HG02571 (cell line): ENCODE results near the gene LRIG1.

Experiments
- ATAC-seq: cut with Tn5 transposase; IDR thresholded peaks from one replicate; pipeline ENCODE4 v1.9.1; 2021; ENCODE audit warnings: mild to moderate bottlenecking, moderate library complexity; ENCODE audit not compliant: unreplicated experiment

Gene LRIG1

GRCh38 chr3:66450390-66451022, 50.3 kb downstream of the LRIG1 start:
- no peak for ATAC-seq

DNA sequence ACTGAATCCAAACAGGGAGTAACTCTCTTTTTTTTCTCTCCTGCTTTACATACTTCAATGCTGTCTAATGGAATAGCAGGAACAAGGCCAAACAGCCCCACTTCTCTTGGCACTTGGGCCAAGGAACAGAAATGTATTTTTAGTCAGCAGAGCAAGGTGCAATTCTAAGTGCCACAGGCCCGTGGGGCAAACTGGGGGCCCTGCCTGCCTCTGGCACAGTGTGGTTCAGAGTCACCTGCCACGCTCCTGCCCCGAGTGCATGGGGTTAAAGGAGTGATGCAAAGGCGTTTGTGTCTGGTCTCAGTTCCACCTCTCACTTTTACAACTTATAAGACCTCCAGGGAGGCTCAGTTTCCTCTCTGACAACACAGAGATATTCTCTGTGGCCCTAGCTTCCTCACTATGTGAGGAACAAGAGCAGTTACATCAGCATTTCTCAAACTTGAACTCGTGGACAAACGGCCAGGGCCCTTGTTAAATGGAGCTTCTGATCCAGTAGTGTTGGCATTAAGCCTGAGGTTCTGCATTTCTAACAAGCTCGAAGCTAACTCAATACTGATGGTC, 51.3 kb downstream of the LRIG1 start:
- ATAC-seq: peak; percentile 81

DNA sequence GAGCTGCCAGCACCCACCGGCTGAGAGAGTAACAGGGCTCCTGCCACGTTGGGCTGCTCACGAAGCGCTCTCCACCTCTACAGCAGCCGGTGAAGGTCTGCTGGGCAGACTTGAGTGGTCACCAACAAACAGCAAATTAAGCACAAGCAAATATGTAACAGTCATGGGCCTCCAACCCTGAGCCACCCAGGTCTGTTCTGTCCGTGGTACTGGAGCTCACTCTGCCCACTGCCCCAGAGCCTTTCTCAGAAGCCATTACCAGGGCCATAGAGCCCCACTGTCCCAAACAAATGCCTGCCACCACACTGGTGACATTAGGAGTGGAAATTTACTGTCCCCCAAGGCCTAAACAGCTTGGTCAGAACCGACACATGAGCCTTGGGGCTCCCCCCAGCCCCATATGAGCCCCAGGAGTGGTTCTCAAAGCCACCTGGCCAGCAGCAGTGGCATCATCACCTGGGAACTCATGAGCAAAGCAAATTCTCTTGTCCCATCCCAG, 56.6 kb downstream of the LRIG1 start:
- no peak for ATAC-seq

DNA sequence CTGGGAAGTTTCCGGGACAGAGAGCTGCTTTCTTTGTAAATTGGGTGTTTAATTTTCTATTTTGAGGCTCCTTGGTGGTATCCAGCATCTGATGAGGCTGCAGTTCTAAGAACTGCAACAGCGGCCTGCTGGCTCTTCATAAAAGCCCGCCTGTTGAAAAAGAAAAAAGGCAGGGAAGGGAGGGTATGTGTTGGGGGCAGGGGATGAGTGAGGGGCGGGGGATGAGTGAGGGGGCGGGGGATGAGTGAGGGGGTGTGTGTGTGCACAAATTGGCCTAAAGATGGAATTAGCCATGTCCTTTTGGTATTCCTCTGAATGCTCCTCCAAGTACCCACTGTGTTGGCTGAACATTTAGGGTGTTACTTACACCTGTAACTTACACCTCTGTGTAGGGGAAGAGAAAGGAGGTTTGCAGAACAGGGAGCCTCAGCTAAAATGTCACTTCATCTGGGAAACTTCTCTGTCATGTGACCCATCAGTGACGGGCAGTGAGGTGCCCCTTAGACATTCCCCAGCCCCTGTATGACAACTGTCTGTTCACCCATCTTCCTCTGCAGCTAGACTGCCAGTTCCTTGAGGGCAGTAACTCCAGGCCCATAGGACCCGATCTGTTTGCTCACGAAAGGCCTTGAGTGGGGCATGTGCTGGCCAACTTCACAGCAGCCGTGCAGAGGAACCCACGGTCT, 57.6 kb downstream of the LRIG1 start:
- no peak for ATAC-seq

GRCh38 chr3:66442254-66443117, 58.3 kb downstream of the LRIG1 start:
- ATAC-seq: no peak

GRCh38 chr3:66441692-66442091, 59.1 kb downstream of the LRIG1 start:
- no peak for ATAC-seq

- no peak for ATAC-seq
Measured at GRCh38 chr3:66441129-66441528, 59.7 kb downstream of the LRIG1 start.

GRCh38 chr3:66439666-66440344, 61.0 kb downstream of the LRIG1 start:
- ATAC-seq: no peak

GRCh38 chr3:66438046-66438445, 62.8 kb downstream of the LRIG1 start:
- no peak for ATAC-seq

DNA sequence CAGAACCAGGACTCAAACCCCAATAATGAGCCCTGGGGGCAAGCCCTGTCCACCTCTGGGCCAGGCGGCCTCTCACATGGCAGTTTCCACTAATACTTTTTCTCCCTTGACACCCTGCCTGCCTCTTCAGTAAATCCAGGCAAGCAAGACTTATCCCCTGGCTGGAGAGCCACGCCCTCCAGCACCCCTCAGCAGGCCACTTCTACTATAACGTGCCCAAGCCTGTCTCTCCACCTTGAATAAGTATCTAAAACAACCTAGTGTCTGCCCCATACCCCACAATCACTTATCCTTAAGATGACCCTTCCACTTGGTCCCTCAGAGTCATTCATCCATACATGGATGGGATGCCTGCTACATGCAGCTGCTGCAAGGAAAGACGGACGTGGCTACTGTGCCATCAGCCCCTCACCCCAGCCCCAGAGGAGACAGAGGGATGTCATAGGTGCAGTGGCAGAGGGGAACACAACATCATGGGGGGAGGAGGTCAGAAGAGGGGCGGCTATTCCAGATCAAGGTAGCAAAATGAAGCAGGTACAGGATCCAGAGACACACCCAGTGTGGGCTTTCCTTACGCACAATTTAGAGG, 63.4 kb downstream of the LRIG1 start:
- no peak for ATAC-seq

- no peak for ATAC-seq
Measured at GRCh38 chr3:66435989-66436388, 64.8 kb downstream of the LRIG1 start.

DNA sequence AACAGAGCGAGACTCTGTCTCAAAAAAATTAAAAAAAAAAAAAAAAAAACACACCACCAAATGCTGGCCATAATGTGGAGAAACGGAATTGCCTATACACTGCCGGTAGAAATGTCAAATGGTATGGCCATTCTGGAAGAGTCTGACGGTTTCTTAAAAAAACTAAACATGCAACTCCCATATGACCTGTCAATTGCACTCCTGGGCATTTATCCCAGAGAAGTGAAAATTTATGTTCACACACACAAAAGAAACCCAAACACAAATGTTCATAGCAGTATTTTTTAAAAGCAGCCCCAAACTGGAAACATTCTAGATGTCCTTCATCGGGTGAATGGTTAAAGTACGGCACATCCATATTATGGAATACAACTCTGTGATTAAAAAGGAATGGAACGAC, 66.1 kb downstream of the LRIG1 start:
- ATAC-seq: no peak

- no peak for ATAC-seq
Measured at GRCh38 chr3:66433522-66433782, 67.4 kb downstream of the LRIG1 start.

DNA sequence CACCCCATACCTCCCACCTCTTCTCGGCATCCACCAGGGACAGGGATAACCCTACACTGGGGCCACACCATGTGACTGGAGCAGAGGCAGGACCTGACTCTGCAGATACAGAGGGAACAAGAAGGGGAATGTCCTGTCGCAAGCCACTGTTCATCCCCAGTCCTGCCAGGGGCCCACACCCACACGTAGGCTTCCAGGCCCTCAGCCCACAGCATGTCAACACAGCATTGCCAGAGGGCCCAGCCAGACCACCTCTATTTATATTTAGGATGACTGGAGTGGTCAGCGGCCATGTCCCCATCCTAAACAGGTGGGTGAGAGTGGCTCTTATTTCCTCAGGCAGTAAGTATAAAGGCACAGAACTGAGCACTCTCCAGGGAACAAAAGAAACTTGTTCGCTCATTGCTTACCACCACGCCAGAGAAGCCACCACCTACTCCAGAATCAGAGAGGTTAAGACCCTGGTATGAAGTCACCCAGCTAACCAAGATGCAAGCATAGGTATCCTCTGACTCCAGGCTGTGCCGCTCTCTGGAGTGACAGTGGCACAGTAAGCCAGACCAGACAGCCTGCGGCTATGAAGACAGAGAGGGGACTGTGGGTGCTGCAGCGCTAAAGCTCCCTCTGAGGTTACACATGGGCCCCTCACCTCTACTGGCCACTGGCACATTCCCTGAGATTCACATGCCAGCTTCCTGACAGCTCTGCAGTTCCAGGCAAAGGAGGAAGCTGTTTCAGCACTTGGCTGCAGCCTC, 67.9 kb downstream of the LRIG1 start:
- no peak for ATAC-seq

GRCh38 chr3:66432041-66432766, 68.6 kb downstream of the LRIG1 start:
- no peak for ATAC-seq

DNA sequence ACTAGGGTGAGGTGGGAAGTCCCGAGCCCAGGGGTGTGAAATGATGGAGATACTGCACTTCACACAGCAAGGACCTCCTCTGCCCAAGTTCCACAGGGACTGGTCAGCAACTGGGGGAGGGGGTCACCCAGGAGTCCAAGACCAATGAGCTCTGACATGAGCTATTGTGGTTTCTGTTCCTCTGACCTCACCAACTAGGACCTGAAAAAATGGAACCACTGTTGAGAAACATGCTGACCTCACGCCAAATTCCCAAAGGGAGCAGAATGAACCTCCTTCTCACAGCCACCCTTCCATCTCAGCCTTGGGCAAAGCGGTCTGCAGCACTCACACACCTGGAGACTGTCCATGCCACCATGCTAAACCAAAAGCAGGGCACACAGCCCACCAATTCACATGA, 69.3 kb downstream of the LRIG1 start:
- no peak for ATAC-seq

- ATAC-seq: no peak
Measured at GRCh38 chr3:66430876-66431275, 69.9 kb downstream of the LRIG1 start.

- ATAC-seq: no peak
Measured at GRCh38 chr3:66428733-66429132, 72.1 kb downstream of the LRIG1 start.

DNA sequence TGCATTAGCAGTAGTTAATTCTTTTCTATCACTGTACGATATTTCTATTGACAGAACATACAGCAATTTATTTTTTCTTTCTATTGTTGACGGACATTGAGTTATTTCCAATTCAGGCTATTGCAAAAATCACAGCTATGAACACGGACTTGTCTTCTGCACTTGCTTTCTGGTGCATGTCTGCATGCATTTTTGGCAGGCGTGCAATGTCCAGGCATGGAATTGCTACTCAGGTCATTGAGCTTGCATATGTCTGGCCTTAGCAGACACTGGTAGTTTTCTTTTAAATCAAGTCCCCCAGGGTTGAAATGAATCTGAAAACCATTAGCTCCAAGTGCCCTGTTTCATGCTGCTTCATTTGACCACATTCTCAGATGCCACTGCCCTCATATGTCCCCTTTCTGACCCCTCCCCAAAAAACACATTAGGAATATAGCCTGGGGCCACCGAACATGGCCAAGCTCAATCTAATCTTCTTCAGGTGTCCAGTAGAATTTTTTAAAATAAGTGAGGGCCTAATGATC, 72.8 kb downstream of the LRIG1 start:
- ATAC-seq: no peak
